GM23338 (cell line): ENCODE data around the gene CNN2. TPM values are rescaled to one million over a fixed set of nuclear protein-coding genes. Genes with fewer than 3 reads are reported as not detected.

Source experiments
- ATAC-seq: fragments of 200-7000 bp; cut with Tn5 transposase; 3 replicates; pipeline ENCODE4 v1.9.1; 2020
- DNase-seq: peaks from one replicate; pipeline ENCODE4 v3.0.0-alpha.2; 2015; ENCODE audit warnings: low spot score
- H2AFZ ChIP-seq: fragments of 200-600 bp; sonication (generic); 2 replicates; pipeline ENCODE4 v1.8.0; 2016; ENCODE audit warnings: antibody characterized with exemption, mild to moderate bottlenecking, moderate library complexity
- H3F3A ChIP-seq: fragments of 200-600 bp; sonication (generic); replicated peaks from 2 replicates; pipeline ENCODE4 v1.8.0; 2017; ENCODE audit warnings: antibody characterized with exemption, mixed run types, low read depth
- H3K27ac ChIP-seq: fragments of 200-600 bp; sonication (generic); 2 replicates; pipeline ENCODE4 v1.6.1; 2016; ENCODE audit warnings: low read depth
- H3K27me3 ChIP-seq: fragments of 200-600 bp; sonication (generic); 2 replicates; pipeline ENCODE4 v1.8.0; 2016; ENCODE audit warnings: mild to moderate bottlenecking, mixed run types, moderate library complexity; ENCODE audit not compliant: insufficient read depth
- H3K36me3 ChIP-seq: fragments of 200-600 bp; sonication (generic); 2 replicates; pipeline ENCODE4 v1.8.0; 2016; ENCODE audit warnings: mild to moderate bottlenecking; ENCODE audit not compliant: insufficient read depth
- H3K4me1 ChIP-seq: fragments of 200-600 bp; sonication (generic); 2 replicates; pipeline ENCODE4 v1.8.0; 2016; ENCODE audit warnings: mild to moderate bottlenecking, moderate library complexity; ENCODE audit not compliant: insufficient read depth
- H3K4me2 ChIP-seq: fragments of 200-600 bp; sonication (generic); 2 replicates; pipeline ENCODE4 v1.7.1; 2017; ENCODE audit warnings: mixed run types
- H3K4me3 ChIP-seq: fragments of 200-600 bp; sonication (generic); 2 replicates; pipeline ENCODE4 v1.6.1; 2016; ENCODE audit warnings: mixed run types
- H3K79me2 ChIP-seq: fragments of 200-600 bp; sonication (generic); replicated peaks from 2 replicates; pipeline ENCODE4 v1.8.0; 2017; ENCODE audit warnings: mild to moderate bottlenecking; ENCODE audit not compliant: insufficient read depth
- H3K9me2 ChIP-seq: fragments of 200-600 bp; sonication (generic); 2 replicates; pipeline ENCODE4 v1.8.0; 2017; ENCODE audit not compliant: insufficient read depth
- H4K20me1 ChIP-seq: fragments of 200-600 bp; sonication (generic); replicated peaks from 2 replicates; pipeline ENCODE4 v1.8.0; 2017; ENCODE audit warnings: mild to moderate bottlenecking; ENCODE audit not compliant: insufficient read depth
- H3K27ac Mint-ChIP-seq: 2 replicates; pipeline ENCODE4 v1.8.0; 2020; ENCODE audit warnings: inconsistent platforms, mild to moderate bottlenecking, moderate library complexity, mixed read lengths
- H3K27me3 Mint-ChIP-seq: 3 replicates; pipeline ENCODE4 v1.8.0; 2022; ENCODE audit warnings: low read depth, mild to moderate bottlenecking, moderate library complexity, mixed read lengths, inconsistent platforms; ENCODE audit not compliant: insufficient read depth, poor library complexity
- H3K36me3 Mint-ChIP-seq: 3 replicates; pipeline ENCODE4 v1.8.0; 2021; ENCODE audit warnings: low read depth, mild to moderate bottlenecking, inconsistent platforms, moderate library complexity, mixed read lengths
- H3K4me1 Mint-ChIP-seq: 3 replicates; pipeline ENCODE4 v1.8.0; 2020; ENCODE audit warnings: mild to moderate bottlenecking, inconsistent platforms, mixed read lengths
- H3K4me3 Mint-ChIP-seq: 3 replicates; pipeline ENCODE4 v1.8.0; 2021; ENCODE audit warnings: moderate library complexity, mild to moderate bottlenecking, inconsistent platforms, mixed read lengths
- H3K9me3 Mint-ChIP-seq: 3 replicates; pipeline ENCODE4 v1.8.0; 2020; ENCODE audit warnings: moderate library complexity, mild to moderate bottlenecking, inconsistent platforms, mixed read lengths
- EZH2 ChIP-seq: fragments of 200-600 bp; sonication (generic); IDR thresholded peaks from one replicate; pipeline ENCODE4 v1.8.0; 2017; ENCODE audit warnings: antibody characterized with exemption, mild to moderate bottlenecking, low read depth; ENCODE audit not compliant: unreplicated experiment
- JUNB ChIP-seq: IDR thresholded peaks from one replicate; pipeline ENCODE4 v1.6.1; 2016; ENCODE audit warnings: antibody characterized with exemption; ENCODE audit not compliant: unreplicated experiment
- POLR2AphosphoS5 ChIP-seq: IDR thresholded peaks from 2 replicates; pipeline ENCODE4 v1.6.1; 2016; ENCODE audit warnings: antibody characterized with exemption, low read depth
- ZNF114 ChIP-seq: fragments of 250-450 bp; sonication (Bioruptor Pico); IDR thresholded peaks from 2 replicates; pipeline ENCODE4 v1.5.0; 2020; ENCODE audit warnings: mild to moderate bottlenecking, moderate library complexity
- ZNF331 ChIP-seq: fragments of 250-450 bp; sonication (Bioruptor Pico); IDR thresholded peaks from 2 replicates; pipeline ENCODE4 v1.5.0; 2020; ENCODE audit warnings: low read depth, mild to moderate bottlenecking, moderate library complexity
- polyA plus RNA-seq: library from polyadenylated mRNA; unstranded; fragments of >200 nt; fragmentation: Nextera tagmentation; extraction: Ambion mirVana; gene quantifications from 2 replicates; pipeline ENCODE4 v1.2.1, GENCODE V29; 2016
- total RNA-seq: library from RNA; depleted of rRNA; stranded (reverse); fragments of >200 nt; shearing (Covaris generic); gene quantifications from 2 replicates; pipeline ENCODE4 v1.2.3, GENCODE V29; 2014
- TF ChIP-seq, protein P1 (sequence below): fragments of 250-450 bp; sonication (Bioruptor Pico); IDR thresholded peaks from 2 replicates; pipeline ENCODE4 v1.5.0; 2020; ENCODE audit warnings: mild to moderate bottlenecking, moderate library complexity

CNN2 gene
- total and polyA plus RNA-seq, 2 experiments from 2014 or later, result 330 to 392 TPM

GRCh38 chr19:1028062-1028926 is 1.9 kb downstream of the CNN2 start:
- peak overlapping the region; percentile 98 for H3K27ac ChIP-seq
- H3K79me2 ChIP-seq, result peaks cover 50% of the 10 kb centered on the region
- TF ChIP-seq ZNF114 (CRISPR knock-in tag) (no peak), POLR2AphosphoS5 (peak; percentile 29)
- peaks cover 8% of the 10 kb centered on the region for H3K4me1 ChIP-seq
- no peaks in the 10 kb centered on the region for H3K27me3 ChIP-seq
- Mint-ChIP-seq H3K27me3 (peaks cover 29% of the 10 kb centered on the region), H3K4me3 (peak overlapping the region; percentile 95), H3K9me3 (no peaks in the 10 kb centered on the region), H3K36me3 (peaks cover 38% of the 10 kb centered on the region), H3K27ac (peak overlapping the region; percentile 85; the same call in 1 of the 2 replicates), H3K4me1 (peaks cover 14% of the 10 kb centered on the region)
- peak overlapping the region; percentile 99 for H3K4me3 ChIP-seq
- DNase-seq (peak; percentile 92), ATAC-seq (peak; percentile 21)
- no peak overlapping the region for H2AFZ ChIP-seq
- peak overlapping the region; percentile 99 for H3K4me2 ChIP-seq
- peaks cover 25% of the 10 kb centered on the region for H3F3A ChIP-seq
- no peaks in the 10 kb centered on the region for H3K9me2 ChIP-seq
- peaks cover 20% of the 10 kb centered on the region for H3K36me3 ChIP-seq
- peaks cover 20% of the 10 kb centered on the region for H4K20me1 ChIP-seq

DNA sequence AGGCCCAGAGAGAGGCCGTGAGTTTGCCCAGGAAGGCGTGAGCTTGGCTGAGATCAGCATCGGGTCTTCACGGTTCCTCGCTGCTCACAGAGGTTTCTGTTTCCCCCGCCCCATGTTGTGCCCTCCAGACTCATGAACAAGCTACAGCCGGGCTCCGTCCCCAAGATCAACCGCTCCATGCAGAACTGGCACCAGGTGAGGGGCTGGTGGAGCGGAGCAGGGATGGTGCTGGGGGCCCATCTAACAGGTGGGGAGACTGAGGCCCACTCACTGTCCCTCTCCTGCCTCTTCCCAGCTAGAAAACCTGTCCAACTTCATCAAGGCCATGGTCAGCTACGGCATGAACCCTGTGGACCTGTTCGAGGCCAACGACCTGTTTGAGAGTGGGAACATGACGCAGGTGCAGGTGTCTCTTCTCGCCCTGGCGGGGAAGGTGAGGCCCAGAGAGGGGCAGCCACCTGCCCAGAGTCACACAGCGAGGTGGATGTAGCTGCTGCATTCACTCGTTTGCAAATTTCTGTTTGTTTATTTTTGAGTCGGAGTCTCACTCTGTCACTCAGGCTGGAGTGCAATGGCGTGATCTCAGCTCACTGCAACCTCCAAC is 6.0 kb downstream of the CNN2 start:
- Mint-ChIP-seq H3K27me3 (peaks cover 29% of the 10 kb centered on the region), H3K4me3 (no peak overlapping the region), H3K27ac (no peak overlapping the region), H3K36me3 (peaks cover 60% of the 10 kb centered on the region), H3K9me3 (no peaks in the 10 kb centered on the region; the same call in 2 of the 3 replicates), H3K4me1 (peaks cover 9% of the 10 kb centered on the region)
- DNase-seq (no peak), ATAC-seq (no peak)
- H3K27ac ChIP-seq, result no peak overlapping the region
- H3K79me2 ChIP-seq, result peaks cover 42% of the 10 kb centered on the region
- H3K4me2 ChIP-seq, result no peak overlapping the region
- H3K4me3 ChIP-seq, result no peak overlapping the region
- peaks cover 29% of the 10 kb centered on the region for H3K36me3 ChIP-seq
- no peak for TF ChIP-seq ZNF114 (CRISPR knock-in tag)
- no peak for TF ChIP-seq EZH2
- no peak for TF ChIP-seq ZNF331 (CRISPR knock-in tag)
- TF ChIP-seq POLR2AphosphoS5, result no peak
- TF ChIP-seq JUNB, result no peak
- H4K20me1 ChIP-seq, result peaks cover 24% of the 10 kb centered on the region; the same call in 1 of the 2 replicates
- no peaks in the 10 kb centered on the region for H3K9me2 ChIP-seq
- no peaks in the 10 kb centered on the region for H3K27me3 ChIP-seq
- no peak overlapping the region for H2AFZ ChIP-seq
- H3F3A ChIP-seq, result peaks cover 30% of the 10 kb centered on the region
- peaks cover 4% of the 10 kb centered on the region for H3K4me1 ChIP-seq

- H3K27ac Mint-ChIP-seq, result no peak overlapping the region
- Histone ChIP-seq H3F3A (peaks cover 50% of the 10 kb centered on the region), H3K36me3 (peaks cover 33% of the 10 kb centered on the region), H3K79me2 (peaks cover 13% of the 10 kb centered on the region; the same call in 1 of the 2 replicates), H3K4me3 (no peak overlapping the region), H3K9me2 (no peaks in the 10 kb centered on the region), H3K4me1 (peaks cover 10% of the 10 kb centered on the region), H3K27me3 (no peaks in the 10 kb centered on the region), H2AFZ (no peak overlapping the region), H3K4me2 (no peak overlapping the region), H4K20me1 (peaks cover 15% of the 10 kb centered on the region; the same call in 1 of the 2 replicates), H3K27ac (no peak overlapping the region)
- no peak overlapping the region for H3K4me3 Mint-ChIP-seq
- DNase-seq (peak; percentile 71), ATAC-seq (peak; percentile 3)
- peaks cover 42% of the 10 kb centered on the region for H3K27me3 Mint-ChIP-seq
- H3K9me3 Mint-ChIP-seq, result peaks cover 2% of the 10 kb centered on the region; the same call in 2 of the 3 replicates
- peaks cover 65% of the 10 kb centered on the region for H3K36me3 Mint-ChIP-seq
- H3K4me1 Mint-ChIP-seq, result peaks cover 15% of the 10 kb centered on the region
- TF ChIP-seq, protein P1, sequence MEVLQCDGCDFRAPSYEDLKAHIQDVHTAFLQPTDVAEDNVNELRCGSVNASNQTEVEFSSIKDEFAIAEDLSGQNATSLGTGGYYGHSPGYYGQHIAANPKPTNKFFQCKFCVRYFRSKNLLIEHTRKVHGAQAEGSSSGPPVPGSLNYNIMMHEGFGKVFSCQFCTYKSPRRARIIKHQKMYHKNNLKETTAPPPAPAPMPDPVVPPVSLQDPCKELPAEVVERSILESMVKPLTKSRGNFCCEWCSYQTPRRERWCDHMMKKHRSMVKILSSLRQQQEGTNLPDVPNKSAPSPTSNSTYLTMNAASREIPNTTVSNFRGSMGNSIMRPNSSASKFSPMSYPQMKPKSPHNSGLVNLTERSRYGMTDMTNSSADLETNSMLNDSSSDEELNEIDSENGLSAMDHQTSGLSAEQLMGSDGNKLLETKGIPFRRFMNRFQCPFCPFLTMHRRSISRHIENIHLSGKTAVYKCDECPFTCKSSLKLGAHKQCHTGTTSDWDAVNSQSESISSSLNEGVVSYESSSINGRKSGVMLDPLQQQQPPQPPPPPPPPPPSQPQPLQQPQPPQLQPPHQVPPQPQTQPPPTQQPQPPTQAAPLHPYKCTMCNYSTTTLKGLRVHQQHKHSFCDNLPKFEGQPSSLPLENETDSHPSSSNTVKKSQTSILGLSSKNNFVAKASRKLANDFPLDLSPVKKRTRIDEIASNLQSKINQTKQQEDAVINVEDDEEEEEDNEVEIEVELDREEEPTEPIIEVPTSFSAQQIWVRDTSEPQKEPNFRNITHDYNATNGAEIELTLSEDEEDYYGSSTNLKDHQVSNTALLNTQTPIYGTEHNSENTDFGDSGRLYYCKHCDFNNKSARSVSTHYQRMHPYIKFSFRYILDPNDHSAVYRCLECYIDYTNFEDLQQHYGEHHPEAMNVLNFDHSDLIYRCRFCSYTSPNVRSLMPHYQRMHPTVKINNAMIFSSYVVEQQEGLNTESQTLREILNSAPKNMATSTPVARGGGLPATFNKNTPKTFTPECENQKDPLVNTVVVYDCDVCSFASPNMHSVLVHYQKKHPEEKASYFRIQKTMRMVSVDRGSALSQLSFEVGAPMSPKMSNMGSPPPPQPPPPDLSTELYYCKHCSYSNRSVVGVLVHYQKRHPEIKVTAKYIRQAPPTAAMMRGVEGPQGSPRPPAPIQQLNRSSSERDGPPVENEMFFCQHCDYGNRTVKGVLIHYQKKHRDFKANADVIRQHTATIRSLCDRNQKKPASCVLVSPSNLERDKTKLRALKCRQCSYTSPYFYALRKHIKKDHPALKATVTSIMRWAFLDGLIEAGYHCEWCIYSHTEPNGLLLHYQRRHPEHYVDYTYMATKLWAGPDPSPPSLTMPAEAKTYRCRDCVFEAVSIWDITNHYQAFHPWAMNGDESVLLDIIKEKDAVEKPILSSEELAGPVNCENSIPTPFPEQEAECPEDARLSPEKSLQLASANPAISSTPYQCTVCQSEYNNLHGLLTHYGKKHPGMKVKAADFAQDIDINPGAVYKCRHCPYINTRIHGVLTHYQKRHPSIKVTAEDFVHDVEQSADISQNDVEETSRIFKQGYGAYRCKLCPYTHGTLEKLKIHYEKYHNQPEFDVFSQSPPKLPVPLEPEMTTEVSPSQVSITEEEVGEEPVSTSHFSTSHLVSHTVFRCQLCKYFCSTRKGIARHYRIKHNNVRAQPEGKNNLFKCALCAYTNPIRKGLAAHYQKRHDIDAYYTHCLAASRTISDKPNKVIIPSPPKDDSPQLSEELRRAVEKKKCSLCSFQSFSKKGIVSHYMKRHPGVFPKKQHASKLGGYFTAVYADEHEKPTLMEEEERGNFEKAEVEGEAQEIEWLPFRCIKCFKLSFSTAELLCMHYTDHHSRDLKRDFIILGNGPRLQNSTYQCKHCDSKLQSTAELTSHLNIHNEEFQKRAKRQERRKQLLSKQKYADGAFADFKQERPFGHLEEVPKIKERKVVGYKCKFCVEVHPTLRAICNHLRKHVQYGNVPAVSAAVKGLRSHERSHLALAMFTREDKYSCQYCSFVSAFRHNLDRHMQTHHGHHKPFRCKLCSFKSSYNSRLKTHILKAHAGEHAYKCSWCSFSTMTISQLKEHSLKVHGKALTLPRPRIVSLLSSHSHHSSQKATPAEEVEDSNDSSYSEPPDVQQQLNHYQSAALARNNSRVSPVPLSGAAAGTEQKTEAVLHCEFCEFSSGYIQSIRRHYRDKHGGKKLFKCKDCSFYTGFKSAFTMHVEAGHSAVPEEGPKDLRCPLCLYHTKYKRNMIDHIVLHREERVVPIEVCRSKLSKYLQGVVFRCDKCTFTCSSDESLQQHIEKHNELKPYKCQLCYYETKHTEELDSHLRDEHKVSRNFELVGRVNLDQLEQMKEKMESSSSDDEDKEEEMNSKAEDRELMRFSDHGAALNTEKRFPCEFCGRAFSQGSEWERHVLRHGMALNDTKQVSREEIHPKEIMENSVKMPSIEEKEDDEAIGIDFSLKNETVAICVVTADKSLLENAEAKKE (CRISPR knock-in tag), result no peak
Measured at GRCh38 chr19:1035998-1036621, 9.7 kb downstream of the CNN2 start.
